Body of pancreas (tissue), 4 donors: Measurements from ENCODE around the gene TMEM14B.

ENCODE experiments used
- POLR2A ChIP-seq, 3 donors: fragments of 450-650 bp; IDR thresholded peaks; one replicate each; pipeline ENCODE4 v1.6.1; 2016; ENCODE audit warnings: antibody characterized with exemption in 3 of 3, mild to moderate bottlenecking in 2 of 3
- TF ChIP-seq, protein P1 (sequence below), 7 experiments: fragments of 450-650 bp in 4 of 7; fragments of 200-600 bp in 3 of 7; sonication (generic) in 3 of 7; IDR thresholded peaks; one replicate each; pipeline ENCODE4 v1.5.1; 2016 to 2019; ENCODE audit warnings: antibody characterized with exemption in 7 of 7

DNA sequence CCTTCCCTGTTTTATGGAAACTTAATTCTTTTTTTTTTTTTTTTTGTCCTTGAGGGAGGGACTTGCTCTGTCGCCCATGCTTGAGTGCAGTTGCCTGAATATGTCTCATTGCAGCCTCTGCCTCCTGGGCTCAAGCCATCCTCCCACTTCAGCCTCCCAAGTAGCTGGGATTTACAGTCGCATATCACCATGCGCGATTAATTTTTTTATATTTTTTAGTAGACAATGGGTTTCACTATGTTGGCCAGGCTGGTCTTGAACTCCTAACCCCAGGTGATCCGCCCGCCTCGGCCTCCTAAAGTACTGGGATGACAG, 24.1 kb upstream of the TMEM14B start:
- TF ChIP-seq, protein P1, sequence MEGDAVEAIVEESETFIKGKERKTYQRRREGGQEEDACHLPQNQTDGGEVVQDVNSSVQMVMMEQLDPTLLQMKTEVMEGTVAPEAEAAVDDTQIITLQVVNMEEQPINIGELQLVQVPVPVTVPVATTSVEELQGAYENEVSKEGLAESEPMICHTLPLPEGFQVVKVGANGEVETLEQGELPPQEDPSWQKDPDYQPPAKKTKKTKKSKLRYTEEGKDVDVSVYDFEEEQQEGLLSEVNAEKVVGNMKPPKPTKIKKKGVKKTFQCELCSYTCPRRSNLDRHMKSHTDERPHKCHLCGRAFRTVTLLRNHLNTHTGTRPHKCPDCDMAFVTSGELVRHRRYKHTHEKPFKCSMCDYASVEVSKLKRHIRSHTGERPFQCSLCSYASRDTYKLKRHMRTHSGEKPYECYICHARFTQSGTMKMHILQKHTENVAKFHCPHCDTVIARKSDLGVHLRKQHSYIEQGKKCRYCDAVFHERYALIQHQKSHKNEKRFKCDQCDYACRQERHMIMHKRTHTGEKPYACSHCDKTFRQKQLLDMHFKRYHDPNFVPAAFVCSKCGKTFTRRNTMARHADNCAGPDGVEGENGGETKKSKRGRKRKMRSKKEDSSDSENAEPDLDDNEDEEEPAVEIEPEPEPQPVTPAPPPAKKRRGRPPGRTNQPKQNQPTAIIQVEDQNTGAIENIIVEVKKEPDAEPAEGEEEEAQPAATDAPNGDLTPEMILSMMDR (IDR thresholded peaks at IDR 0.05): no peak
- no peak for TF ChIP-seq POLR2A (IDR thresholded peaks at IDR 0.05)
